Fibroblast of skin of left biceps (primary cell): ENCODE measurements around the gene NRF1.
"Not testable (repeated sequence)": the region's sequence is repeated elsewhere in the genome, so short reads cannot be mapped to it uniquely, and the experiment has no call there.

Experiments
- DNase-seq, 2 experiments: peaks; one replicate each; pipeline ENCODE4 v3.0.0-alpha.2; 2013; ENCODE audit warnings: low read depth in 2 of 2

Gene NRF1

DNA sequence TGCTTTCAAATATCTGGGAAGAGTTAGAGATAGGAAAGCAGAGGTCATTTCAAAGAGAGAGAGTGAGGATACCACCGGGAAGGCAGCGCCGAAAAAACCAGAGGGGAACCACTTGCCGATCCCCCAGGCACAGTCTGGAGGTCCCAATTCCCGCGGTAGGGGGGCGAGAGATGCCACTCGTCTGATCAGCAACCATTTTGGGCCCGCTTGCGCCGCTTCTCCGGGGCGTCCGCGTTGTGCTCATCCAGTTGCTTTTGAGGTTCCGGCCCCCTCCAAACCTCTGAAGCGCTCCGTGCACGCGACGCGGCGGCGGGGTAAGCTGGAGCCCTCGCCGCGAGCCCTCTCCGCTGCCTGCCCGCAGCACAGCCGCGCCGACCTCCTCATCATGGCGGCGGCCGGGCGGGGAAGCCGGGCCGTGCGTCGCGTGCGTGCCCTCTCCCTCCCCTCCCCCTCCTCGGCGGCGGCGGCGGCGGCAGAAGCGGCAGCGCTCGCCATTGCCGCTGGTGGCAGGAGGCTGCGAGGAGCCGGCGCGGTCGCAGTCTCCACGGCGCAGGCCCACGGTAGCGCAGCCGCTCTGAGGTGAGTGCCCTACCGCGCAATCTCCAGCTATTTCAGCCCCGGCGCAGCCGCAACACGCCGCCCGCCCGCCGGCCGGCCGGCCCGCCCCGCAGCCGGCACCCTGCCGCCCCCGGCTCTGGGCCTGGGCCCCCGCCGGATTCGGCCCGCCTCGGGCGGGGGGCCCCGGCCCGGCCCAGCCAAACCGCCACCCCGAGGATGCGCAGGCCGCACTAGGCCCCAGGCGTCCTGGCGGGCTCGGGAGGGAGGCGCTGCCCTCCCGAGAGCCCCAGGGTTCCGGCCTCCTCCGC is at the start of gene NRF1:
Gene NRF1 (plus strand): TSS at position 475 of the 866 bp plus-strand sequence. CDS start 45,632 bp downstream, outside the sequence.
- peak; percentile 82 for DNase-seq

DNA sequence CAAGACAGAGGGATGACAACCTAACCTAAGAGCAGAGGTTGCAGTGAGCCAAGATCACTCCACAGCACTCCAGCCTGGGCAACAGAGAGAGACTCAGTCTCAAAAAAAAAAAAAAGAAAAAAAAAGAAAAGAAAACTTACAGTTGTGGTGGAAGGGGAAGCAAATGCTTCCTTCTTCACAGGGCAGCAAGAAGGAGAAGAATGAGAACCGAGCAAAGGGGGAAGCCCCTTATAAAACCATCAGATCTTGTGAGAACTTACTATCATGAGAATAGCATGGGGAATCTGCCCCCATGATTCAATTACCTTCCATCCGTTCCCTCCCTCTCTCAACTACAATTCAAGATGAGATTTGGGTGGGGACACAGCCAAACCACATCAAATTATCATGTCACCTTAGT is 45.2 kb upstream of the NRF1 start:
- DNase-seq, result not testable (repeated sequence)

DNA sequence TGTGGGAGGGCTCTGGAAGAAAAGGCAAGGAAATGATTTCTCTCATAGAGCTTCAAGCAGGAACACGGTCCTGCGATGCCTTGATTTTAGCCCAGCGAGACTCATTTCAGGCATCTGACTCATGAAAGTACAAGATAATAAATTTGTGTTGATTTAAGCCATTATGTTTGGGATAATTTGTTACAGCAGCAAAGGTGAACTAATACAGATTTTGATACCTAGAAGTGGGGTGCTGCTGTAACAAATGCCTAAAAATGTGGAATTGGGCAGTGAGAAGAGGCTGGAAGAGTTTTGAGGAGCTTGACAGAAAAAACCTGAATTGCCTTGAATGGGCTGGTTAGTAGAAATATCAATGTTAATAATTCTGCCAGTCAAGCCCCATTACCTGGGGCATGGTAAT is 44.1 kb upstream of the NRF1 start:
- DNase-seq, result no peak

DNA sequence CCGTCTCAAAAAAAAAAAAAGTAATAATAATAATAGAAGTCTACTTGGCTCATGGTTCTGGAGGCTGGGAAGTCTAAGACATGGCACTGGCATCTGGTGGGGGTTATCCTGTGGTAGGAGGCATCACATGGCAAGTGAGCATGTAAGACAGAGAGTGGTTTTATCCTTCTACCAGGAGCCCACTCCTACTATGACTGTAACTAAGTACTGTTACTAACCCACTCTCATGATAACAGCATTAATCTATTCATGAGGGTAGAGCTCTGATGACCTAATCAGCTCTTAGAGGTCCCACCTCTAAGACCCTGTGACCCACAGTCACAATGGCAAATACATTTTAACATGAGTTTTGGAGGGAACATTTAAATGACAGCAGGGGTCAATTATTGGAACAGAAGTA is 43.3 kb upstream of the NRF1 start:
- no peak for DNase-seq

DNA sequence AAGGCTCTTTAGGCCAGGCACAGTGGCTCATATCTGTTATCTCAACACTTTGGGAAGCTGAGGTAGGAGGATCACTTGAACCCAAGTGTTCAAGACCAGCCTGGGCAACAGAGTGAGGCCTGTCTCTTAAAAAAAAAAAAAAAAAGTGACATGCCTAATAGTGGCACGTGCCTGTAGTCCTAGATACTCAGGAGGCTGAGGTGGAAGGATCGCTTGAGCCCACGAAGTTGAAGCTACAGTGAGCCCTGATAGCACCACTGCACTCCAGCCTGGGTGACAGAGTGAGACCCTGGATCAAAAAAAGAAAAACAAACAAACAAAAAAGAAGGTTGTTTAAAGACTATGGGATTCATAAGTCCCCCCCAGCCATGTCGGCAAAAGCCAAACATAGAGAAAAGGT is 42.2 kb upstream of the NRF1 start:
- no peak for DNase-seq

DNA sequence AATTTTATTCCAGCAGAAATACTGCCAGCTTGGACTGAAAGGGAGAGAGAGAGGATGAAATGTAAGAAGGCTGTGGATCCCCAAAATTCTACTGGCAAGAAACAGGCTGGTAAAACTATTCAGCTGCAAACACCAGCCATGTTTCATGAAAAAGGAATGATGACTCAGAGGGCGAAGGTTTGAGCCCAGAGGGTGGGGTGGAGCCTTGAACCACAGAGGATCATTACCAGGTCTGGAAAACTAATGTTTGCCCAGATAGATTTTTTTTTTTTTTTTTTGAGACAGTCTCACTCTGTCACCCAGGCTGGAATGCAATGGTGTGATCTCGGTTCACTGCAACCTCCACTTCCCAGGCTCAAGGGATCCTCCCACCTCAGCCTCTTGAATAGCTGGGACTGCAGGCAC is 41.7 kb upstream of the NRF1 start:
- DNase-seq, result peak; percentile 42 to 49

DNA sequence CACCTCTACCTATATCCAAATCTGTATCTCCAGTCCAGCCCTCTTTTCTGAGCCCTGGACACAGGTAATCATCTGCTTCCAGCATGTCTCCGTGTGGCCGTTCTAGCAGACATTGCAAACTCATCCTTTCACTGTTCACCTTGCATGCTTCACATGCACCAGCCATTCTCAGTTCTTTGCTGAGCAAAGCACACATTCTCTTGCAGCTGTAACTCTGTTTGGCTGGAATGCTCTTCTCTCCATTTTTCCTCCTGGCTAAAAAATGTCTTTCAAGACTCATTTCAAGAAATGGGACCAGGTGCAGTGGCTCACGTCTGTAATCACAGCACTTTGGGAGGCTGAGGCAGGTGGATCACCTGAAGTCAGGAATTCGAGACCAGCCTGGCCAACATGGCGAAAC is 40.3 kb upstream of the NRF1 start:
- DNase-seq, result no peak

DNA sequence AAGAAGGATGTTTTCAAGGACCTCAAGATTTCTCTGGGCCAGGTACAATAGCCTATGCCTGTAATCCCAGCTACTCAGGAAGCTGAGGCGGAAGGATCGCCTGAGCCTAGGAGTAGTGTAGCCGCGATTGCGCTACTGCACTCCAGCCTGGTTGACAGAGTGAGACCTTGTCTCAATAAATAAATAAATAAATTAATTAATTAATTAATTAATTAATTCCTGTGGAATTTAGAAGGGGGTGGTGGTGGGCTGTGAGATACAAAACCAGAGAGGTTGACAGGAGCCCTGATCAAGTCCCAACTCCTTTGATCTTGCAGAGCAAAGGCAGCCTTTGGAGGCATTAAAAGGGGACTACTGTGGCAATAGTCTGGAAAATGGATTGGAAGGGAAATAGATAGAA is 39.3 kb upstream of the NRF1 start:
- no peak for DNase-seq

DNA sequence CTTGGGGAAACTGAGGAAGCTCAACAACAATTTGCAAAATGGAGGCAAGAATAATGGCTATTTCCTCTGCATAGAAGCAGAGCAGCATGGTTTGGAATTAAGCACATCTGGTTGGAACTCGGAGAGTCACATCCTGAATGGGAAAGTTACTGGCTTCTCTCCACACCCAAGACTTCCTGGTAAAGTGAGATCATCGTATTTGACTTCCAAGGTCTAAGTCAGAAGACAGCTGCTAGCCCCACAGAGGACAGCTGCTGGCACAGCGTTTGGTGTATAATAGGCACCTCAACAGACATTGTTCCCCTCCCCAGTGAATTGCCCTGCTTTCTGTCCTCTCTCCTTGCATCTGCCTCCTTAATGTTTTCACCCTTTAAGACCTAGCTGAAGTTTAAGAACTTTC is 37.0 kb upstream of the NRF1 start:
- peak; percentile 50 for DNase-seq

DNA sequence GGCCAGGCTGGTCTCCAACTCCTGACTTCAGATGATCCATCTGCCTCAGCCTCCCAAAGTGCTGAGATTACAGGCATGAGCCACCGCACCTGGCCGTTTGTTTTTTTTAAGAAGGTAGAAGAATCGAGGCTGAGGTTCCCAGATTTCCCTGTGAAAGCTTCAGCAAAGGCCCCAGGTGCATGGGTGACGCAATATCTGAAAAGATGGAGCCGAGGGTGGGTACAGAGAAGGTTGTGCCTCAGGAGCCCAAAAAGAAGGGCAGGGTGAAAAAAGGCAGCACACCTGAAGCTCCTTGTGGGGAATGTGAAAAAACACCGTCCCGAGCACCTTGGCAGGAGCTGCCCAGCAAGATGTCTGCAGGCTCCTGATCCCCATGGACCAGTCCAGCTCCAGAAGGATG is 35.8 kb upstream of the NRF1 start:
- DNase-seq, result no peak

DNA sequence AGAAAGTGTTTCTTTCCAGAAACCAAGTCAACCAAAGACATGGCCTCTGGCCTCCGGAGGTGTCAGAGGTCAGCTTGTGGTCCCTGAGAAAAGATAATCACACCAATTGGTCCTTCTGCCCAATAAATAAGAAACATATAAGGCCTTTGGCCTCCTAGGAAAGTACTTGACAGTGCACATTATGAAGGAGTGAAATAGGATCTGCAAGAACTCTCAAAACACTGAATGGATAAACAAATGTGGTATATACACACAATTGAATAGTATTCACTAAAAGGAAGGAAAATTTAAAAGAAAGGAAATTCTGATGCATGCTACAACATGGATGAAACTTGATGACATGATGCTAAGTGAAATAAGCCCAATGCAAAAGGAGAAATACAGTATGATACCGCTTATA is 35.4 kb upstream of the NRF1 start:
- no peak for DNase-seq

DNA sequence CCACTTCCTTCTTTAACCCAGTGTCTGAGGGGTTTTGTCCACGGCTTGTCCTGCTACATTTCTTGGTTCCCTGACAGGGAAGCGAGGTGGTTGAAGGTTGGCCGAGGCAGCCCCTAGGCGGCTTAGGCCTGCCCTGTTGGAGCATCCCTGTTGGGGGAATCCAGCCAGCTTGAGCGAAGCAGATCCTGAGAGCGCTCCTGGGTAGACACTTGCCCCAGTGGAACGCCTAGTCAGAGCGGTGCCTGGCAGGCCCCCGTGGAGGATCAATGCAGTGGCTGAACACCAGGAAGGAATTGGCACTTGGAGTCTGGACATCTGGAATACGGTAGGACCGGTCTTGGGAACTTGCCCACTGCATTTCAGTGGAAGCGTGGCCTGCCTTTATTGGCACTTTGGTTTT is 32.7 kb upstream of the NRF1 start:
- no peak for DNase-seq

DNA sequence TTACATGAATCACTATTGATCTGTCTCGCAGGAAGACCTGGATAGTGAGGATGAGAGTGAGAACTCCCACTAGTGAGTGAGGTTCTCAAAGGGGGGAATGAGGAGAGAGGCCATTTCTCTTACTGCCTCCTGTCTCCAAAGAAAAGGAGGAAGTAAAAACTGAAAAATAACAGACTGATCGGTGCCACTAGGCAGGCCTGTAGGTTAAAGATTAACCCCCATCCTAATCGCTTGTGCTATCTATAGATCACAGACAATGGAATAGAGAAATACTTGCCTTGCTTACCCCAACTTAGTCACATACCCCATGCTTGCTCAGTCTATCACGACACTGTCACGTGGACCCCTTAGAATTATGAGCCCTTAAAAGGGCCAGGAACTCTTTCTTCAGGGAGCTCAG is 25.3 kb upstream of the NRF1 start:
- DNase-seq, result not testable (repeated sequence)

DNA sequence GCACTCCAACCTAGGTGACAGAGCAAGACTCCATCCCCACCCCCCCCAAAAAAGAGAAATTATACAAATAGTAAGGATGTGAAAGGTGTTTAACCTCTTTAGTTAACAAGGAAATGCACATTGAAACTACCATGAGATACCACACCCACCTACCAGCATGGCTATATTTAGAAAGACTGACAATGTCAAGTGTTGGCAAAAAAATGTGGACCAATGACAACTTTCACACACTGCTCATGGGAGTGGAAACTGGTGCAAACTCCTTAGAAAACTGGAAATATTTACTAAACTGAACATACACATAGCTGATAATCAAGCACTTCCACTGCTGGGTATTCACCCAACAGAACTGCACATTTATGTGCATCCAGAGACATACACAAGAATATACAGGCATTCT is 23.3 kb upstream of the NRF1 start:
- DNase-seq, result no peak

DNA sequence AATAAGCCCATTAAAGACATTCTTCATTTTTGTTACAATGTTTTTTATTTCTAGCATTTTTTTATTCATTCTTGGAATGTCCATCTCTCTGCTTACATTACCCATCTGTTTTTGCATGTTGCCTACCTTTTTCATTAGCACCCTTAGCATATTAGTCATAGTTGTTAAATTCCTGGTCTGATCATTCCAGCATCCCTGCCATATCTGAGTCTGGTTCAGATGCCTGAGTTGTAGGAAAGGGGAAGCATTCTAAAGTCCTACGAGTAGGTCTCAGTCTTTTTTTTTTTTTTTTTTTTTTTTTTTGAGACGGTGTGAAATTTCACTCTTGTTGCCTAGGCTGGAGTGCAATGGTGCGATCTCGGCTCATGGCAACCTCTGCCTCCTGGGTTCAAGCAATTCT is 19.7 kb upstream of the NRF1 start:
- DNase-seq, result no peak

DNA sequence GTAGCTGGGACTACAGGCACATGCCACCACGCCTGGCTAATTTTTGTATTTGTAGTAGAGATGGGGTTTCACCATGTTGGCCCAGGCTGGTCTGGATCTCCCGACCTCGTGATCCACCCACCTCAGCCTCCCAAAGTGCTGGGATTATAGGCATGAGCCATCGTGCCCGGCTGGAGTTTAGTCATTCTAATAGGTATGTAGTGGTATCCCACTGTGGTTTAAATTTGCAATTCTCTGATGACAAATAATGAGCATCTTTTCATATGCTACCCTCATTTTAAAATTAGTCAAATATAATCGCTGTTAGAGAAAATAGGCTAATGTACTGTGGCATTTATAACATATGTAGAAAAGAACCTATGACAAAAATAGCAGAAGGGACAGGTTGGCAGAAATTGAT is 15.1 kb upstream of the NRF1 start:
- DNase-seq, result not testable (repeated sequence)

DNA sequence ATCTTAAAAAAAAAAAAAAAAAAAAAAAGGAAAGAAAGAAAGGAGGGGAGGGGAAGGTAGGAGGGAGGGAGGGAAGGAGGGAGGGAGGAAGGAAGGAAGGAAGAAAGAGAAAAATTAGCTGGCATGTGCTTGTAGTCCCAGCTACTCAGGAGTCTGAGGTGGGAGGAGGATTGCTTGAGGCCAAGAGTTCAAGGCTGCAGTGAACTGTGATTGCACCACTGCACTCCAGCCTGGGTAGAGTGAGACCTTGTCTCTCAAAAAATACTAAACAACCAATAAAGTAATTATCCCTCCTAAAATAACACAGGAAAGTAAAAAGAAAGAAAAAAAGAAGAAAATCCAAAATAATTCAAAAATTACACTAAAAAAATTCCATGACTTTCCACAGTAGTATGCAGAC is 13.8 kb upstream of the NRF1 start:
- no peak for DNase-seq

DNA sequence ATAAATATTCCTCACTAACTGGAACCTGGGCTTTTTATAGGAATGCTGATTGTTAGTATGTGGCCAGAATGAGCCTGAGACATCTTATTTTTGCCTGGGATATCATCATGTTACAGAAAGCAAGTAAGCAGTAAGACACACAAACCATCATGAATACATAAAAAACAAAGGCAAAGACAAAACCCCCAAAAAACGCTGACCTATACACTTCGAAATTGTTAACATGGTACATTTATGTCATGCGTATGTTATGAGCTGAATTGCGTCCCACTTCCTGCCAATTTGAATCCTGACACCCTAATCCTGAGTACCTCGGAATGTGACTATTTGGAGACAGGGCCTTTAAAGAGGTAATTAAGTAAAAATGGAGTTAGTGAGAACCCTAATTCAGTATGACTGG is 12.3 kb upstream of the NRF1 start:
- DNase-seq, result no peak

DNA sequence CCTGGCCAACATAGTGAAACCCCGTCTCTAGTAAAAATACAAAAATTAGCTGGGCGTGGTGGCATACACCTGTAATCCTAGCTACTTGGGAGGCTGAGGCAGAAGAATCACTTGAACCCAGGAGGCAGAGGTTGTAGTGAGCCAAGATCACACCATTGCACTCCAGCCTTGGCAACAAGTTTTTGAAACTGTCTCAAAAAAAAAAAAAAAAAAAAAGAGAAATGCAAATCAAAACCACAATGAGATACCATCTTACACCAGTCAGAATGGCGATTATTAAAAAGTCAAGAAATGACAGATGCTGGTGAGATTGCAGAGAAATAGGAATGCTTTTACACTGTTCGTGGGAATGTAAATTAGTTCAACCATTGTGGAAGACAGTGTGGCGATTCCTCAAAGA is 7.9 kb upstream of the NRF1 start:
- DNase-seq, result not testable (repeated sequence)

DNA sequence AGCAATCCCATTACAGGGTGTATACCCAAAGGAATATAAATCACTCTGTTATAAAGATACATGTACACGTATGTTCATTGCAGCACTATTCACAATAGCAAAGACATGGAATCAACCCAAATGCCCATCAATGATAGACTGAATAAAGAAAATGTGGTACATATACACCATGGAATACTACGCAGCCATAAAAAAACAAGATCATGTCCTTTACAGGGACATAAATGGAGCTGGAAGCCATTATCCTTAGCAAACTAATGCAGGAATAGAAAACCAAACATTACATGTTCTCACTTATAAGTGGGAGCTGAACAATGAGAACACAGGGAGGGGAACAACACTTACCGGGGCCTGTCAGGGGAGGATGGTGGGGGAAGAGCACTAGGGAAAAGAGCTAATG is 7.5 kb upstream of the NRF1 start:
- not testable (repeated sequence) for DNase-seq

DNA sequence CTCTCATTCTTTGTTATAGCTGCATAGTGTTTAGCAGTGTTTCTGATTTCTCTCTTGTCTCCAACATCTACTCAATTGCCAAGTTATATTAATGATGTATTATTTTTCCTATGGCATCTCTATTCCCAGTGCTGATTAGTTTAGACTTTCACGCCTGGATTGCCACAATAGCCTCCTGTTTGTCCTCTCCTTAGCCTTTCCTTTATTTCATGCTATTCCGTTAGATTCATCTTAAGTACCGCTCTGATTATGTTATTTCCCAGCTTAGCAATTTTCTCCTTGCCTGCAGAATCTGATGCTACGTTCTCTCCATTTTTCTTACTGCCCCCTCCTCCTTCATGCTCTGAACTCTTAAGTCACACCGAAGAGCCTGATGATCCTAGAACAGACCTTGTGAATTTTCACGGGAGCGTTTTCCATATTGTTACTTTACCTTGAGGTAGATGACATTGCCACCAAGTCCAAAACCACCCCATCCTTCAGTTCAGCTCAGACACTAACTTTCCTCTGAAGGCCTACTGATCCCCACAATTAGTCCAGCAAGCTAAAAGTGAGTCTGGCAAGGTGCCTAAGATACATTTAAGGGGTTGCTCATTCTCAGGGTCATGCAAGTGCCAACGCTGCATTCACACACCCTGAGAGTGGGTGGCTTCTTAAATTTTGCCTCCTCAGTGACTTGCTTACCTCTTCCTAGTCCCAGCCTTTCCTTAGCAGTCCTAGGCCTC is 6.6 kb upstream of the NRF1 start:
- no peak for DNase-seq

DNA sequence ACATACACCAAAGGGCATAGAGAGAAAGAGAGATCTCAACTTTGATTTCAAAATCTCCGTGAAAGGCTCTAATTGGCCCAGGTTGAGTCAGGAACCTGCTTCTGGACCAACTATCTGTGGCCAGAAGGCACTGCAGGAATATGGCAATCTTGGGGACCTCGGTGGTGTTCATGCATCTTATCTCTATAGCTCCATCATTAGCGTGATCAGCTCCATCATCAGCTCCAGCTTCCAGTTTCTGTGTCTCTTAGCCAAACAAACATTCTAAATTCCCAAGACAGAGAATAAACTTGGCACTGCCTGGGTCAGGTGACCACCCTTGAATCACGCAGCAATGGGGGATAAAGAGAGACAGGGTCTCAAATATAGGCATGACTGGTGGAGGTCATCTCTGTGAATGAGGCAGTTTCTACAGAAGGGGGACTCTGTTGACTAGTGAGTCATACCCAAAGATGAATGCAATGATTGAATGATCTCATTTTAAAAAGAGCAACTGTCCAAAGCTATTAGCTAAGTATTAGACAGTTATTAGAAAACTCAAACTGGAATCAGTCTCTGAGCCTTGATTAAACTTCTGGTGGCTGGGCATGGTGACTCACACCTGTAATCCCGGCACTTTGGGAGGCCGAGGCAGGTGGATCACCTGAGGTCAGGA is 5.4 kb upstream of the NRF1 start:
- DNase-seq, result no peak

DNA sequence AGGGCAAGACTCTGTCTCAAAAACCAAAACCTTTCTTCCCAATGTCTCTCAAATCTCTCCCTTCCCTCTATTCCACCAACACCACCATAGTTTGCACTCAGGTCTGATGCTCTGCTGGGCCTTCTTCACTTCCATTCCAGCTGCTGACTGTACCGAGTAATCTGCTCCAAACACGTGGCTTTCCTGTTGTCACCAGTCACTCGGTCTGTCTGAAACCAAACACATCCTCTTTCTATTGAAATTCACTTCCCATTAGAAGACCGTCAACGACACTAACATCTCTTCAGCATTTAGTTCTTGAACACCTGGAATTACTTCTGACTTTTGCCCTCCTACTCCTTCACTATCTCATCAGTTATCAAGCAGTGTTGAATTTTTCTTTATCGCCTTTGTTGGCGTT is 4.7 kb upstream of the NRF1 start:
- no peak for DNase-seq
